ENCODE results near the gene BBC3. TPM values are rescaled to one million over a fixed set of nuclear protein-coding genes. Genes with fewer than 3 reads are reported as not detected.
A peak's percentile ranks its signal among the peaks of the same experiment; 100 is the strongest.

Gene BBC3
- total and polyA plus RNA-seq, 2 experiments from 2014 or later: 9.9 to 14.7 TPM

DNA sequence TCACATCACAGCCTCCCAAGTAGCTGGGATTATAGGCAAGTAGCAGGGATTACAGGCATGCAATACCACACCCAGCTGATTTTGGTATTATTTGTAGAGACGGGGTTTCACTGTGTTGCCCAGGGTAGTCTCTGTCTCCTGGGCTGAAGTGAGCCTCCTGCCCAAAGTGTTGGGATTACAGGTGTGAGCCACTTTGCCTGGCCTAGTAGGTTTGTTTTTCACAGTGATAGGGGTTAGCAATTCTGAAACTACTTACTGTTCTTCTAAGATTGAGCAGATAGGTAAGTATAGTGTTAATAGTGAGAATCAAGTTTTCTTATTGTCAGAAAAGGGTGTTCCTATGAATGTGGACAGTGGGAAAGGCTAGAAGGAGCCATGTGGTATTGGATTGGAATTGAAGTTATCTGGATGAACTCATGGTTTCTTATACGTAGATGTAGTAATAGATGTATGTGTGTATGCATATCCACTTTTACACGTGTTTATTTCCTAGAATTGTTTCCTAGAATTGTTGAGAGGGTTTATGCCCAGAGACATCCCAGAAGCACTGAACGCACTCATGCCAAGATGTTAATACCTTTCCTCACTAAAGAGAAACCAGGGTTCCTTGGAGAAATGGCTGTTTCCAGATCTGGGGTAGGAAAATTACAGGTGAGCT lies 51.2 kb downstream of the BBC3 start:
- H3K27ac ChIP-seq: no peak overlapping the region
- 94% methylated on average over 4 of the region's 4 CpGs for WGBS (ENCODE audit: low lambda C conversion rate, missing lambda C conversion rate)
- no peak overlapping the region for H2AFZ ChIP-seq
- no peak for TF ChIP-seq EZH2 (IDR thresholded peaks at IDR 0.05; ENCODE audit: borderline replicate concordance)
- TF ChIP-seq EZH2phosphoT487 (IDR thresholded peaks at IDR 0.05; ENCODE audit: low read depth, severe bottlenecking, unreplicated experiment): no peak
- TF ChIP-seq, protein P1, sequence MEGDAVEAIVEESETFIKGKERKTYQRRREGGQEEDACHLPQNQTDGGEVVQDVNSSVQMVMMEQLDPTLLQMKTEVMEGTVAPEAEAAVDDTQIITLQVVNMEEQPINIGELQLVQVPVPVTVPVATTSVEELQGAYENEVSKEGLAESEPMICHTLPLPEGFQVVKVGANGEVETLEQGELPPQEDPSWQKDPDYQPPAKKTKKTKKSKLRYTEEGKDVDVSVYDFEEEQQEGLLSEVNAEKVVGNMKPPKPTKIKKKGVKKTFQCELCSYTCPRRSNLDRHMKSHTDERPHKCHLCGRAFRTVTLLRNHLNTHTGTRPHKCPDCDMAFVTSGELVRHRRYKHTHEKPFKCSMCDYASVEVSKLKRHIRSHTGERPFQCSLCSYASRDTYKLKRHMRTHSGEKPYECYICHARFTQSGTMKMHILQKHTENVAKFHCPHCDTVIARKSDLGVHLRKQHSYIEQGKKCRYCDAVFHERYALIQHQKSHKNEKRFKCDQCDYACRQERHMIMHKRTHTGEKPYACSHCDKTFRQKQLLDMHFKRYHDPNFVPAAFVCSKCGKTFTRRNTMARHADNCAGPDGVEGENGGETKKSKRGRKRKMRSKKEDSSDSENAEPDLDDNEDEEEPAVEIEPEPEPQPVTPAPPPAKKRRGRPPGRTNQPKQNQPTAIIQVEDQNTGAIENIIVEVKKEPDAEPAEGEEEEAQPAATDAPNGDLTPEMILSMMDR (IDR thresholded peaks at IDR 0.05; ENCODE audit: poor library complexity): no peak
- no peaks in the 10 kb centered on the region for H3K9me2 ChIP-seq (replicated peaks; ENCODE audit: insufficient read depth)
- no peak overlapping the region for H3K4me3 ChIP-seq
- no peaks in the 10 kb centered on the region for H3K4me1 ChIP-seq (ENCODE audit: insufficient read depth)
- no peaks in the 10 kb centered on the region for H4K20me1 ChIP-seq (ENCODE audit: insufficient read depth, poor library complexity, severe bottlenecking)
- H3K9me3 ChIP-seq (ENCODE audit: low read depth): no peaks in the 10 kb centered on the region
- H3K4me2 ChIP-seq: no peak overlapping the region
- H3K79me2 ChIP-seq: peaks cover 11% of the 10 kb centered on the region
- DNase-seq (ENCODE audit: low spot score): no peak
- H3K36me3 ChIP-seq (replicated peaks; ENCODE audit: insufficient read depth, low read depth): no peaks in the 10 kb centered on the region
- H3K27me3 ChIP-seq: no peaks in the 10 kb centered on the region

DNA sequence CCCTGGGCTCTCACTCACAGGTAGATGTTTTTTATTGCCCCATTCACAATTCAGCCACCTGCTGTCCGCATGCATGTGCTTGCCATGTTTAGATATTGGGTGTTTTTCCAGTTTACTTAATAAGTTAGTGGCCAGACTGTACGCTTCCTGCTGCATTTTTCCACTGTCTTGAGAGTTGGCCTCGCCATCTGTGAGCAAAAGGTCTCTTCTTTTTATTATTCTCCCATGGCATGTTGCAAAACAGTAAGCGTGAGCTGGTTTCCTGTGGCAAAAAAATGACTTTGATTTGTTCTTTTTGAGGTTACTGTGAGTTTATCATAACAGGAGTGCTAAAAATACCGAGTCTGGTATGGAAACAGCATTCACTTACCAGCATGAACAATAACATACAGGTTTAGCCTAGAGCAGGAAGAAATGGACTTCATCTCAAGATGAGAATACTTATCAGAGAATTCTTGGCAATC lies 54.3 kb downstream of the BBC3 start:
- no peaks in the 10 kb centered on the region for H3K9me3 ChIP-seq (ENCODE audit: low read depth)
- no peaks in the 10 kb centered on the region for H3K27me3 ChIP-seq
- H3K27ac ChIP-seq: peak overlapping the region; percentile 40
- H2AFZ ChIP-seq: no peak overlapping the region
- TF ChIP-seq, protein P1 (IDR thresholded peaks at IDR 0.05; ENCODE audit: poor library complexity): no peak
- TF ChIP-seq EZH2 (IDR thresholded peaks at IDR 0.05; ENCODE audit: borderline replicate concordance) (no peak), EZH2phosphoT487 (IDR thresholded peaks at IDR 0.05; ENCODE audit: low read depth, severe bottlenecking, unreplicated experiment) (no peak)
- DNase-seq (ENCODE audit: low spot score): no peak
- H3K36me3 ChIP-seq (replicated peaks; ENCODE audit: insufficient read depth, low read depth): no peaks in the 10 kb centered on the region
- no peaks in the 10 kb centered on the region for H4K20me1 ChIP-seq (ENCODE audit: insufficient read depth, poor library complexity, severe bottlenecking)
- peaks cover 6% of the 10 kb centered on the region for H3K79me2 ChIP-seq
- no peaks in the 10 kb centered on the region for H3K9me2 ChIP-seq (replicated peaks; ENCODE audit: insufficient read depth)
- no peaks in the 10 kb centered on the region for H3K4me1 ChIP-seq (ENCODE audit: insufficient read depth)
- no peak overlapping the region for H3K4me3 ChIP-seq
- H3K4me2 ChIP-seq: no peak overlapping the region
- 65% methylated on average over 5 of the region's 5 CpGs for WGBS (ENCODE audit: low lambda C conversion rate, missing lambda C conversion rate)

DNA sequence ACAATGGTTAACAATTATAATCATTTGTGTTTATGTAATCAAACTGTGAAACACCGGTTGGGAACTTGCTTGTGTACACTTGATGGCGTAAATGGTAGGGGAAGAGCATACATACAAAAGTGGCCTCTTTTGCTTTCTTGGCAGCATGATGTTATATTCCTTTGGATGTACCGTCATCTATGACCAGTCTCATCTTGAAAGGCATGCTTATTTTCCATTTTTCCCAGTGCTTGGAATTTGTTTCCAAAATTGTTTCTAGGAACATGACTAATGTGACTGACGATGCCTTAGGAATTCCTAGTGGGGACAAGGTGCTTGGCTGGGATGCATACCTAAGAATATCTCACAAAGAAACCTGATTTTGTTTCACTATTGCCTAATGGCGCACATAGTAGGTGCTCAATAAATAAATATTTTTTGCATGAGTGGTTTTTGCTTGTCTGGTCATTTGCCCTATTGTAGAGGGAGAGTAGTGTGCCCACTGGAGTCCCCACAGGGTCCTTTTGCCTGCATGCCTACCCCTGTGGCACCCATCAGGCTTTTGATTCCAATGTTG lies 54.9 kb downstream of the BBC3 start:
- H2AFZ ChIP-seq: no peak overlapping the region
- H3K27ac ChIP-seq: peak overlapping the region; percentile 40
- no peaks in the 10 kb centered on the region for H3K4me1 ChIP-seq (ENCODE audit: insufficient read depth)
- H3K9me3 ChIP-seq (ENCODE audit: low read depth): no peaks in the 10 kb centered on the region
- WGBS (ENCODE audit: low lambda C conversion rate, missing lambda C conversion rate): 89% methylated on average over 5 of the region's 5 CpGs
- H3K9me2 ChIP-seq (replicated peaks; ENCODE audit: insufficient read depth): no peaks in the 10 kb centered on the region
- DNase-seq (ENCODE audit: low spot score): no peak
- TF ChIP-seq, protein P1 (IDR thresholded peaks at IDR 0.05; ENCODE audit: poor library complexity): no peak
- TF ChIP-seq EZH2 (IDR thresholded peaks at IDR 0.05; ENCODE audit: borderline replicate concordance) (no peak), EZH2phosphoT487 (IDR thresholded peaks at IDR 0.05; ENCODE audit: low read depth, severe bottlenecking, unreplicated experiment) (no peak)
- peaks cover 6% of the 10 kb centered on the region for H3K79me2 ChIP-seq
- no peaks in the 10 kb centered on the region for H4K20me1 ChIP-seq (ENCODE audit: insufficient read depth, poor library complexity, severe bottlenecking)
- no peaks in the 10 kb centered on the region for H3K27me3 ChIP-seq
- H3K36me3 ChIP-seq (replicated peaks; ENCODE audit: insufficient read depth, low read depth): no peaks in the 10 kb centered on the region
- no peak overlapping the region for H3K4me2 ChIP-seq
- no peak overlapping the region for H3K4me3 ChIP-seq

Data from hepatocyte (in vitro differentiated cells).